ENCODE data around the gene RAB29. TPM values are rescaled to one million over a fixed set of nuclear protein-coding genes. Genes with fewer than 3 reads are reported as not detected.

RAB29 gene
- total and polyA plus RNA-seq, 2 experiments from 2014 or later = 6.5 to 7.2 TPM

- DNase-seq (ENCODE audit: low read depth in 1 of 2, low spot score in 1 of 2) = no peak
Observed at GRCh38 chr1:205813755-205814058, 38.4 kb upstream of the RAB29 start.

GRCh38 chr1:205812878-205813754 is 37.8 kb upstream of the RAB29 start, which contains the start of gene SLC41A1:
TSS of gene SLC41A1 (minus strand) at chr1:205813198. CDS start at chr1:205810441, 2,757 bp downstream.
- no peaks in the 10 kb centered on the region for H3K27me3 ChIP-seq
- peak within 1 kb of the TSS; percentile 88 for H3K4me3 ChIP-seq
- H3K9me3 ChIP-seq (ENCODE audit: low read depth) = no peaks in the 10 kb centered on the region
- DNase-seq (ENCODE audit: low read depth in 1 of 2, low spot score in 1 of 2) = peak; percentile 93 to 95
- peaks cover 36% of the 10 kb centered on the region for H3K4me1 ChIP-seq (ENCODE audit: low read depth)
- H3K27ac ChIP-seq = peak within 1 kb of the TSS; percentile 88
- TF ChIP-seq CTCF (IDR thresholded peaks at IDR 0.05; ENCODE audit: low read depth, low read length) = no peak
- H3K36me3 ChIP-seq = peaks cover 4% of the 10 kb centered on the region

More at GRCh38 chr1:205813755-205814058, 38.4 kb upstream of the RAB29 start:
- no peaks in the 10 kb centered on the region for H3K27me3 ChIP-seq
- H3K27ac ChIP-seq = peak overlapping the region; percentile 69
- H3K9me3 ChIP-seq (ENCODE audit: low read depth) = no peaks in the 10 kb centered on the region
- no peak for TF ChIP-seq CTCF (IDR thresholded peaks at IDR 0.05; ENCODE audit: low read depth, low read length)
- H3K36me3 ChIP-seq = peaks cover 4% of the 10 kb centered on the region
- peaks cover 30% of the 10 kb centered on the region for H3K4me1 ChIP-seq (ENCODE audit: low read depth)
- peak overlapping the region; percentile 88 for H3K4me3 ChIP-seq

- Histone ChIP-seq H3K9me3 (ENCODE audit: low read depth) (no peaks in the 10 kb centered on the region), H3K27me3 (no peaks in the 10 kb centered on the region), H3K4me3 (peak overlapping the region; percentile 88), H3K4me1 (ENCODE audit: low read depth) (peaks cover 36% of the 10 kb centered on the region), H3K27ac (peak overlapping the region; percentile 88), H3K36me3 (peaks cover 4% of the 10 kb centered on the region)
- no peak for TF ChIP-seq CTCF (IDR thresholded peaks at IDR 0.05; ENCODE audit: low read depth, low read length)
- peak; percentile 25 to 66 for DNase-seq (ENCODE audit: low read depth in 1 of 2, low spot score in 1 of 2)
Observed at GRCh38 chr1:205812271-205812877, 37.1 kb upstream of the RAB29 start.

GRCh38 chr1:205811660-205812059 is 36.4 kb upstream of the RAB29 start:
- no peak for TF ChIP-seq CTCF (IDR thresholded peaks at IDR 0.05; ENCODE audit: low read depth, low read length)
- peak overlapping the region; percentile 88 for H3K27ac ChIP-seq
- H3K4me1 ChIP-seq (ENCODE audit: low read depth) = peaks cover 38% of the 10 kb centered on the region

GRCh38 chr1:205810448-205811157 is 35.3 kb upstream of the RAB29 start:
- Histone ChIP-seq H3K36me3 (peaks cover 4% of the 10 kb centered on the region), H3K27ac (peak overlapping the region; percentile 88), H3K4me3 (peak overlapping the region; percentile 88), H3K4me1 (ENCODE audit: low read depth) (peaks cover 38% of the 10 kb centered on the region), H3K9me3 (ENCODE audit: low read depth) (no peaks in the 10 kb centered on the region), H3K27me3 (no peaks in the 10 kb centered on the region)
- peak; percentile 42 for TF ChIP-seq CTCF (IDR thresholded peaks at IDR 0.05; ENCODE audit: low read depth, low read length)
- DNase-seq (ENCODE audit: low read depth in 1 of 2, low spot score in 1 of 2) = peak; percentile 26 to 43

More at GRCh38 chr1:205811660-205812059, 36.4 kb upstream of the RAB29 start:
- peak overlapping the region; percentile 88 for H3K4me3 ChIP-seq
- H3K9me3 ChIP-seq (ENCODE audit: low read depth) = no peaks in the 10 kb centered on the region
- peaks cover 4% of the 10 kb centered on the region for H3K36me3 ChIP-seq
- peak; percentile 34 to 57 for DNase-seq (ENCODE audit: low read depth in 1 of 2, low spot score in 1 of 2)
- H3K27me3 ChIP-seq = no peaks in the 10 kb centered on the region
